ENCODE measurements around the gene KCTD16. TPM values are rescaled to one million over a fixed set of nuclear protein-coding genes. Genes with fewer than 3 reads are reported as not detected.

KCTD16 gene
- total RNA-seq, 6 experiments from 2014 or later = 1.5 to 3.6 (median 3.0) TPM

DNA sequence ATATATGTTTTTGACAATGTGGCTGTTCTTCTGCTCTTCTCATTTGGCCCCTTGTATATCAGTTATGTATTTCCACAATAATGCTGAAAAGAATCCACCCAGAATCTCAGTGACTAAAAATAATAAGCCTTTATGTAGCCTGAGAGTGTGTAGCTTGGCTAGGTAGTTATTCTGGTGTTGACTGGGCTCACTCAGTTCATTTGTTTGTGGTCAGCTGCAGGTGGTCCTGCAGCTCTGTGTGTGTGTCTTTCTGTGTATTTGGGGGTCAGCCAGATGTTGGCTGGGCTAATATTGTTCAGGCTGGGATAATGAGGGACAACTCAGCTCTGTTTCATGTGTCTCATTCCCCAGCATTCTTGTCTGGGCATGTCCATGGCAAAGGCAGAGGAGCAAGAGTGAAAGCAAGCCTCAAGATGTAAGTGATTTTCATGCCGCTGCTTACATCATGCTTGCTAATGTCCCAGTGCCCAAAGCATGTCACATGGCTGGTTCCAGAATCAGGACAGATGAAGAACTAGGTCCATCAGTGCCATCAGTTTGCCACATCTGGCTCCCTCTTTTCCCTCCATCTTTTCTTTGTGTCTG is 162.8 kb downstream of the KCTD16 start:
- Mint-ChIP-seq H3K36me3 (ENCODE audit: low read depth) (no peaks in the 10 kb centered on the region), H3K4me3 (no peak overlapping the region), H3K9me3 (no peaks in the 10 kb centered on the region), H3K27me3 (ENCODE audit: insufficient read depth) (peaks cover 4% of the 10 kb centered on the region), H3K4me1 (ENCODE audit: low read depth) (peaks cover 42% of the 10 kb centered on the region), H3K27ac (peak overlapping the region; percentile 19; the same call in 1 of the 2 replicates)
- TF ChIP-seq, protein P1, sequence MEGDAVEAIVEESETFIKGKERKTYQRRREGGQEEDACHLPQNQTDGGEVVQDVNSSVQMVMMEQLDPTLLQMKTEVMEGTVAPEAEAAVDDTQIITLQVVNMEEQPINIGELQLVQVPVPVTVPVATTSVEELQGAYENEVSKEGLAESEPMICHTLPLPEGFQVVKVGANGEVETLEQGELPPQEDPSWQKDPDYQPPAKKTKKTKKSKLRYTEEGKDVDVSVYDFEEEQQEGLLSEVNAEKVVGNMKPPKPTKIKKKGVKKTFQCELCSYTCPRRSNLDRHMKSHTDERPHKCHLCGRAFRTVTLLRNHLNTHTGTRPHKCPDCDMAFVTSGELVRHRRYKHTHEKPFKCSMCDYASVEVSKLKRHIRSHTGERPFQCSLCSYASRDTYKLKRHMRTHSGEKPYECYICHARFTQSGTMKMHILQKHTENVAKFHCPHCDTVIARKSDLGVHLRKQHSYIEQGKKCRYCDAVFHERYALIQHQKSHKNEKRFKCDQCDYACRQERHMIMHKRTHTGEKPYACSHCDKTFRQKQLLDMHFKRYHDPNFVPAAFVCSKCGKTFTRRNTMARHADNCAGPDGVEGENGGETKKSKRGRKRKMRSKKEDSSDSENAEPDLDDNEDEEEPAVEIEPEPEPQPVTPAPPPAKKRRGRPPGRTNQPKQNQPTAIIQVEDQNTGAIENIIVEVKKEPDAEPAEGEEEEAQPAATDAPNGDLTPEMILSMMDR (IDR thresholded peaks at IDR 0.05) = no peak
- no peak for DNase-seq

GRCh38 chr5:144335561-144335960 is 164.9 kb downstream of the KCTD16 start:
- H3K36me3 Mint-ChIP-seq (ENCODE audit: low read depth) = no peaks in the 10 kb centered on the region
- H3K27ac Mint-ChIP-seq = no peak overlapping the region

DNA sequence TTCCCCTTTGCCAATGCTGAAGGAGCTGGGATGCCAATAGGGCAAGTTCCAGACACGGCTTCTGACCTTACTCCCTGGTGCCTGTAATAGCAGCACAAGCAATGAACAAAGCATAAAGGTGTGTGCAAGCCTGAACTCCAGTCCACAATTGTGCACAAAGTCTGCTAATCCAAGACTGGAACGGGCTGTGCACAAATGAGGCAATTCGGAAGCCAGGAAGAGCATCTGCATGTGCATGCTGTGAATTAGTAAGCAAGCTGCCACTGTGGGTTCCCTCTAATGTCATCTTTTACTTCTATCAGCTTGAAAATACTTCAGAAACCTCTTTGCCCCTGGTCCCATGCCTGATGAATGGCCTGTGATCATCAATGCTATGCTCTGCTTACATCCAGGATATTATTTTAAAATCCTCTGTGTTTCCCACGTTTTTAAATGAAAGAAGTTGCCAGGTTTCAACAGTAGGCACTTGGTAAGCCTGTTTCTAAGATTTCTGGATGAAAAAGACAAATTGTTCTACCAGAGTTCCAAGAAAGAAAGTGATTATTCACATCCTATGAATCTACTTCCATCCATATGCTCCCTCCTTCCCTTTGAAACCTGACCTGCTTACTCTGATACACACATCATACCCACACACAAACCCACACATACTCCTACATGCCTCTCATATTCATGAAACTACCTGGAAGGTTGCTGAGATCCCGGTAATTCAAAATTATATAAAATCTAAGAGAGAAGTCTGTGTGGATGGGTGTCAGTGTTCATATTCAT is 165.7 kb downstream of the KCTD16 start:
- Mint-ChIP-seq H3K27ac (peak overlapping the region; percentile 9; the same call in 1 of the 2 replicates), H3K27me3 (ENCODE audit: insufficient read depth) (peaks cover 14% of the 10 kb centered on the region), H3K4me3 (no peak overlapping the region), H3K4me1 (ENCODE audit: low read depth) (peaks cover 49% of the 10 kb centered on the region), H3K36me3 (ENCODE audit: low read depth) (no peaks in the 10 kb centered on the region; the same call in 1 of the 2 replicates), H3K9me3 (no peaks in the 10 kb centered on the region)
- no peak for DNase-seq
- TF ChIP-seq, protein P1 (IDR thresholded peaks at IDR 0.05) = no peak

More at GRCh38 chr5:144335561-144335960, 164.9 kb downstream of the KCTD16 start:
- Mint-ChIP-seq H3K4me1 (ENCODE audit: low read depth) (peaks cover 45% of the 10 kb centered on the region), H3K4me3 (no peak overlapping the region), H3K27me3 (ENCODE audit: insufficient read depth) (peaks cover 13% of the 10 kb centered on the region), H3K9me3 (no peaks in the 10 kb centered on the region)
- no peak for DNase-seq
- TF ChIP-seq, protein P1 (IDR thresholded peaks at IDR 0.05) = no peak

GRCh38 chr5:144352330-144352729 is 181.7 kb downstream of the KCTD16 start:
- DNase-seq = no peak
- Mint-ChIP-seq H3K4me3 (peak overlapping the region; percentile 31; the same call in 1 of the 2 replicates), H3K36me3 (ENCODE audit: low read depth) (no peaks in the 10 kb centered on the region), H3K4me1 (ENCODE audit: low read depth) (peaks cover 27% of the 10 kb centered on the region), H3K27ac (no peak overlapping the region), H3K9me3 (no peaks in the 10 kb centered on the region), H3K27me3 (ENCODE audit: insufficient read depth) (peaks cover 3% of the 10 kb centered on the region)
- TF ChIP-seq, protein P1 (IDR thresholded peaks at IDR 0.05) = no peak

GRCh38 chr5:144352732-144353317 is 182.2 kb downstream of the KCTD16 start:
- no peak for DNase-seq
- H3K27me3 Mint-ChIP-seq (ENCODE audit: insufficient read depth) = no peaks in the 10 kb centered on the region; the same call in none of the 2 replicates
- H3K27ac Mint-ChIP-seq = no peak overlapping the region
- no peaks in the 10 kb centered on the region for H3K36me3 Mint-ChIP-seq (ENCODE audit: low read depth)
- H3K4me3 Mint-ChIP-seq = peak overlapping the region; percentile 31; the same call in 1 of the 2 replicates
- H3K4me1 Mint-ChIP-seq (ENCODE audit: low read depth) = peaks cover 27% of the 10 kb centered on the region
- no peaks in the 10 kb centered on the region for H3K9me3 Mint-ChIP-seq
- TF ChIP-seq, protein P1 (IDR thresholded peaks at IDR 0.05) = no peak
